Astrocyte (in vitro differentiated cells and primary cell): ENCODE results near the gene HOXA2.

Source experiments
- EZH2 ChIP-seq: IDR thresholded peaks from 2 replicates; pipeline ENCODE4 v1.6.1; 2012; ENCODE audit warnings: mild to moderate bottlenecking, low read length, inconsistent platforms; ENCODE audit not compliant: insufficient read depth
- TF ChIP-seq, protein P1 (sequence below): IDR thresholded peaks from 2 replicates; pipeline ENCODE4 v1.5.1; 2011; ENCODE audit warnings: low read depth, mild to moderate bottlenecking, inconsistent platforms, low read length, moderate library complexity; ENCODE audit not compliant: insufficient read depth

- TF ChIP-seq, protein P1, sequence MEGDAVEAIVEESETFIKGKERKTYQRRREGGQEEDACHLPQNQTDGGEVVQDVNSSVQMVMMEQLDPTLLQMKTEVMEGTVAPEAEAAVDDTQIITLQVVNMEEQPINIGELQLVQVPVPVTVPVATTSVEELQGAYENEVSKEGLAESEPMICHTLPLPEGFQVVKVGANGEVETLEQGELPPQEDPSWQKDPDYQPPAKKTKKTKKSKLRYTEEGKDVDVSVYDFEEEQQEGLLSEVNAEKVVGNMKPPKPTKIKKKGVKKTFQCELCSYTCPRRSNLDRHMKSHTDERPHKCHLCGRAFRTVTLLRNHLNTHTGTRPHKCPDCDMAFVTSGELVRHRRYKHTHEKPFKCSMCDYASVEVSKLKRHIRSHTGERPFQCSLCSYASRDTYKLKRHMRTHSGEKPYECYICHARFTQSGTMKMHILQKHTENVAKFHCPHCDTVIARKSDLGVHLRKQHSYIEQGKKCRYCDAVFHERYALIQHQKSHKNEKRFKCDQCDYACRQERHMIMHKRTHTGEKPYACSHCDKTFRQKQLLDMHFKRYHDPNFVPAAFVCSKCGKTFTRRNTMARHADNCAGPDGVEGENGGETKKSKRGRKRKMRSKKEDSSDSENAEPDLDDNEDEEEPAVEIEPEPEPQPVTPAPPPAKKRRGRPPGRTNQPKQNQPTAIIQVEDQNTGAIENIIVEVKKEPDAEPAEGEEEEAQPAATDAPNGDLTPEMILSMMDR: no peak
- TF ChIP-seq EZH2: no peak
Measured at GRCh38 chr7:27133409-27134231, 31.1 kb upstream of the HOXA2 start.
